OCI-LY7 (cell line): ENCODE measurements around the gene TMEM181.

Experiments used
- CTCF ChIP-seq: fragments of 200-600 bp; sonication (generic); conservative IDR thresholded peaks from 2 replicates; pipeline ENCODE4 v1.5.1; 2014; ENCODE audit warnings: mild to moderate bottlenecking, antibody characterized with exemption, low read length, moderate library complexity, mixed read lengths
- EZH2phosphoT487 ChIP-seq: fragments of 200-600 bp; sonication (generic); IDR thresholded peaks from 2 replicates; pipeline ENCODE4 v1.6.1; 2018; ENCODE audit warnings: low read depth, borderline replicate concordance, mild to moderate bottlenecking, mixed run types, antibody characterized with exemption, low read length, moderate library complexity, mixed read lengths

GRCh38 chr6:158556113-158556512 is 3.8 kb upstream of the TMEM181 start:
- no peak for TF ChIP-seq CTCF
- no peak for TF ChIP-seq EZH2phosphoT487
